Measurements from ENCODE around the gene JTB.

DNA sequence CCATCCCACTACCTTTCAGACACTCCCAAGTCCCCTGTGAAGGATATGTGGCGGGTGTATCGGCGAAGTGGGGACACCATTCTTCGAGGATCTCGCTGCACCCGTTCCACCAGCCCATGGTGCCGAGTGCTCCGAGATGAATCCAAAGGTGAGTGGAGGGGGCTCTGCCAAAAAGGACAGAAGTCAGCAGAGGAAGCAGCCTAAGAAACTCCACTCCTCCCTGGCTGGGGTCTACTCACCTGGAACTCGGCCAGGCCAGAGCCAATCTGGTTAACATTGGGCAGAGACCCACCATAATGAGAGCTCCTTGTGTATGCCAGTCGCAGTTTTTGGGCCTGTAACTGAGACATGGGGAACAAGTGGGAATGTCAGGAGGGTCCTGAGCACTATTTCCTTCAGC lies 22.6 kb downstream of the JTB start:
- TF ChIP-seq POLR2A (IDR thresholded peaks at IDR 0.05): no peak
- TF ChIP-seq CTCF (IDR thresholded peaks at IDR 0.05 in 4 of 5, conservative IDR thresholded peaks at IDR 0.05 in 1 of 5): no peak

Measured in gastrocnemius medialis (tissue), 4 donors.